SK-N-SH (cell line): ENCODE measurements around the gene PHC2. TPM values are rescaled to one million over a fixed set of nuclear protein-coding genes. Genes with fewer than 3 reads are reported as not detected.

ENCODE experiments used
- CTCF ChIA-PET: fragments of 300-600, 350-600 bp; formaldehyde crosslinking; extraction: SDS; loops from one replicate; lab custom pipeline; 2021; lab: Yijun Ruan, JAX
- POLR2A ChIA-PET: fragments of 350-600 bp; sonication (Branson Sonifier 250); formaldehyde crosslinking; extraction: SDS; loops from one replicate; lab custom pipeline; 2020; ENCODE audit warnings: antibody characterized with exemption, inconsistent platforms; lab: Yijun Ruan, JAX
- DNase-seq: peaks from one replicate; pipeline ENCODE4 v3.0.0; 2012
- H2AFZ ChIP-seq: fragments of 200-600 bp; sonication (generic); 2 replicates; pipeline ENCODE4 v1.8.1; 2016; ENCODE audit warnings: antibody characterized with exemption, mild to moderate bottlenecking, low read depth
- H3F3A ChIP-seq: fragments of 200-600 bp; sonication (generic); replicated peaks from 2 replicates; pipeline ENCODE3; 2016; ENCODE audit warnings: antibody characterized with exemption, mild to moderate bottlenecking; ENCODE audit not compliant: insufficient read depth
- H3K27ac ChIP-seq, 2 experiments: fragments of 200-500 bp in 1 of 2; fragments of 200-600 bp in 1 of 2; sonication (Bioruptor generic) in 1 of 2; sonication (generic), shearing (Covaris generic) in 1 of 2; 2 replicates each; pipeline versions ENCODE4 v1.5.1 to v1.6.1; 2014 to 2016; ENCODE audit warnings: low read depth in 2 of 2, inconsistent platforms in 1 of 2, low read length in 1 of 2, mild to moderate bottlenecking in 1 of 2, mixed read lengths in 1 of 2
- H3K27me3 ChIP-seq: fragments of 200-600 bp; sonication (generic), shearing (Covaris generic); 2 replicates; pipeline ENCODE4 v1.6.1; 2016; ENCODE audit warnings: mixed run types; ENCODE audit not compliant: insufficient read depth
- H3K36me3 ChIP-seq, 2 experiments: fragments of 200-500 bp in 1 of 2; fragments of 200-600 bp in 1 of 2; sonication (Bioruptor generic) in 1 of 2; sonication (generic) in 1 of 2; replicated peaks in 1 of 2; 2 replicates each; pipeline versions ENCODE3 to v1.5.1; 2014 to 2016; ENCODE audit warnings: low read length in 1 of 2, mild to moderate bottlenecking in 1 of 2; ENCODE audit not compliant: insufficient read depth in 2 of 2, control insufficient read depth in 1 of 2
- H3K4me1 ChIP-seq, 2 experiments: fragments of 200-500 bp in 1 of 2; fragments of 200-600 bp in 1 of 2; sonication (Bioruptor generic) in 1 of 2; sonication (generic), shearing (Covaris generic) in 1 of 2; 2 replicates each; pipeline versions ENCODE4 v1.5.1 to v1.6.1; 2014 to 2016; ENCODE audit warnings: low read depth in 1 of 2, low read length in 1 of 2, mixed run types in 1 of 2; ENCODE audit not compliant: insufficient read depth in 2 of 2, control insufficient read depth in 1 of 2
- H3K4me2 ChIP-seq: fragments of 200-600 bp; sonication (generic), shearing (Covaris generic); 2 replicates; pipeline ENCODE4 v1.6.1; 2017; ENCODE audit warnings: mixed run types
- H3K4me3 ChIP-seq, 2 experiments: fragments of 200-500 bp in 1 of 2; fragments of 200-600 bp in 1 of 2; sonication (Bioruptor generic) in 1 of 2; sonication (generic), shearing (Covaris generic) in 1 of 2; 2 replicates each; pipeline versions ENCODE4 v1.5.1 to v1.8.1; 2014 to 2016; ENCODE audit warnings: low read depth in 2 of 2, inconsistent platforms in 1 of 2, low read length in 1 of 2, mild to moderate bottlenecking in 1 of 2, mixed read lengths in 1 of 2, moderate library complexity in 1 of 2
- H3K79me2 ChIP-seq: fragments of 200-600 bp; sonication (generic); 2 replicates; pipeline ENCODE4 v1.8.1; 2017; ENCODE audit warnings: mild to moderate bottlenecking; ENCODE audit not compliant: insufficient read depth
- H3K9ac ChIP-seq: fragments of 200-600 bp; sonication (generic); 2 replicates; pipeline ENCODE4 v1.6.1; 2017; ENCODE audit warnings: mixed run types
- H3K9me2 ChIP-seq: fragments of 200-600 bp; sonication (generic); 2 replicates; pipeline ENCODE4 v1.6.1; 2017; ENCODE audit warnings: mixed run types
- H3K9me3 ChIP-seq: fragments of 200-600 bp; sonication (generic); 2 replicates; pipeline ENCODE4 v1.6.1; 2017; ENCODE audit warnings: mixed run types, mild to moderate bottlenecking, moderate library complexity
- H4K20me1 ChIP-seq: fragments of 200-600 bp; sonication (generic); 2 replicates; pipeline ENCODE4 v1.6.1; 2017; ENCODE audit warnings: mild to moderate bottlenecking, mixed run types; ENCODE audit not compliant: insufficient read depth
- EP300 ChIP-seq, 2 experiments: IDR thresholded peaks; 2 replicates each; pipeline versions ENCODE4 v1.4.0 to v1.6.1; 2012; ENCODE audit warnings: borderline replicate concordance in 1 of 2, low read depth in 1 of 2, low read length in 1 of 2
- FOXM1 ChIP-seq: IDR thresholded peaks from 2 replicates; pipeline ENCODE4 v1.4.0; 2012; ENCODE audit warnings: low read depth, mild to moderate bottlenecking
- GATA2 ChIP-seq: sonication (generic); formaldehyde crosslinking; IDR thresholded peaks from 2 replicates; pipeline ENCODE4 v1.5.0; 2020; ENCODE audit warnings: mild to moderate bottlenecking, missing genetic modification reagents
- IRF3 ChIP-seq: fragments of 150-350 bp; IDR thresholded peaks from 2 replicates; pipeline ENCODE4 v1.6.1; 2016; ENCODE audit warnings: mild to moderate bottlenecking, low read depth, low read length
- JUND ChIP-seq: IDR thresholded peaks from 2 replicates; pipeline ENCODE4 v1.4.0; 2012
- MAX ChIP-seq: IDR thresholded peaks from 2 replicates; pipeline ENCODE4 v1.4.0; 2012; ENCODE audit warnings: low read depth
- MXI1 ChIP-seq: IDR thresholded peaks from 2 replicates; pipeline ENCODE4 v1.6.1; 2012; ENCODE audit warnings: mild to moderate bottlenecking, low read depth, low read length, improper control_type of control experiment
- NFIC ChIP-seq: IDR thresholded peaks from 2 replicates; pipeline ENCODE4 v1.4.0; 2012; ENCODE audit warnings: borderline replicate concordance
- POLR2AphosphoS5 ChIP-seq: IDR thresholded peaks from 2 replicates; pipeline ENCODE4 v1.6.1; 2012; ENCODE audit warnings: low read depth, low read length
- REST ChIP-seq: IDR thresholded peaks from 2 replicates; pipeline ENCODE4 v1.6.1; 2012; ENCODE audit warnings: mild to moderate bottlenecking, low read depth, low read length, moderate library complexity
- RFX5 ChIP-seq: IDR thresholded peaks from 2 replicates; pipeline ENCODE4 v1.6.1; 2012; ENCODE audit warnings: mild to moderate bottlenecking, improper control_type of control experiment, low read length
- TEAD4 ChIP-seq: IDR thresholded peaks from 2 replicates; pipeline ENCODE4 v1.4.0; 2012; ENCODE audit warnings: mild to moderate bottlenecking, borderline replicate concordance; ENCODE audit not compliant: insufficient read depth
- USF2 ChIP-seq: fragments of 150-350 bp; IDR thresholded peaks from 2 replicates; pipeline ENCODE4 v1.6.1; 2017; ENCODE audit warnings: antibody characterized with exemption, low read length, low read depth, borderline replicate concordance
- ZBTB33 ChIP-seq: IDR thresholded peaks from 2 replicates; pipeline ENCODE4 v1.4.0; 2012; ENCODE audit warnings: low read depth, borderline replicate concordance
- WGBS: methylation state at CpG from one replicate; pipeline ENCODE4 v1.1.6; 2017; ENCODE audit warnings: low lambda C conversion rate; 5-methylcytosine and 5-hydroxymethylcytosine counted together
- polyA plus RNA-seq, 3 experiments: library from polyadenylated mRNA; depleted of rRNA; stranded (reverse); fragments of >200 nt; gene quantifications; 2 replicates each; pipeline ENCODE4 v1.2.3, GENCODE V29; 2012

Gene PHC2
- polyA plus RNA-seq, 1 of the 3 experiments (the other 2 are of a cell fraction) = 98.7 TPM

GRCh38 chr1:33391343-33392078 is 39.4 kb downstream of the PHC2 start:
- Histone ChIP-seq H3K9me3 (no peaks in the 10 kb centered on the region), H4K20me1 (no peaks in the 10 kb centered on the region), H3F3A (no peaks in the 10 kb centered on the region), H3K4me2 (no peak overlapping the region), H3K36me3 (no peaks in the 10 kb centered on the region), H3K27me3 (no peaks in the 10 kb centered on the region), H3K79me2 (no peaks in the 10 kb centered on the region), H3K9me2 (no peaks in the 10 kb centered on the region), H2AFZ (no peak overlapping the region), H3K4me1 (peaks cover 0 to 21% of the 10 kb centered on the region in 2 experiments; a peak in 3 of 4 replicates), H3K27ac (no peak overlapping the region), H3K9ac (no peak overlapping the region), H3K4me3 (no peak overlapping the region)
- POLR2A ChIA-PET = no interaction called here
- DNase-seq = no peak
- WGBS = 85% methylated on average over 8 of the region's 8 CpGs
- CTCF ChIA-PET = interaction anchor here (0.7 to 1.7 kb wide), 4 partner anchors 19 to 267 kb away, joined by 3 to 7 read pairs (median 4); no protein-coding TSS in a partner anchor
- no peak for TF ChIP-seq NFIC
- no peak for TF ChIP-seq REST
- no peak for TF ChIP-seq MAX
- no peak for TF ChIP-seq MXI1
- TF ChIP-seq TEAD4 = no peak
- TF ChIP-seq JUND = no peak
- TF ChIP-seq POLR2AphosphoS5 = no peak
- no peak for TF ChIP-seq USF2

- Histone ChIP-seq H3K9ac (no peak overlapping the region), H3K4me1 (peaks cover 0 to 19% of the 10 kb centered on the region in 2 experiments; a peak in 3 of 4 replicates), H3K27me3 (no peaks in the 10 kb centered on the region), H3K9me2 (no peaks in the 10 kb centered on the region), H4K20me1 (no peaks in the 10 kb centered on the region), H3K79me2 (no peaks in the 10 kb centered on the region), H3K27ac (no peak overlapping the region), H3K9me3 (no peaks in the 10 kb centered on the region), H3F3A (no peaks in the 10 kb centered on the region), H3K4me3 (no peak overlapping the region), H3K36me3 (no peaks in the 10 kb centered on the region), H2AFZ (no peak overlapping the region), H3K4me2 (no peak overlapping the region)
- ChIA-PET POLR2A (no interaction called here), CTCF (interaction anchor here (1.2 to 1.8 kb wide), 4 partner anchors 80 to 296 kb away, joined by 4 to 7 read pairs (median 5); no protein-coding TSS in a partner anchor)
- WGBS = 53% methylated on average over 2 of the region's 2 CpGs
- no peak for DNase-seq
- TF ChIP-seq IRF3 (no peak), NFIC (no peak), MXI1 (no peak), GATA2 (CRISPR knock-in tag) (no peak), RFX5 (no peak), MAX (no peak), ZBTB33 (no peak), POLR2AphosphoS5 (no peak), JUND (no peak), FOXM1 (no peak), EP300 (IDR thresholded peaks at IDR 0.05; ENCODE audit: borderline replicate concordance in 1 of 2, low read depth in 1 of 2, low read length in 1 of 2) (no peak)
These were observed 40.4 kb downstream of the PHC2 start for GRCh38 chr1:33390542-33390941.
